ENCODE results near the gene ME3. TPM values are rescaled to one million over a fixed set of nuclear protein-coding genes. Genes with fewer than 3 reads are reported as not detected.
A peak's percentile ranks its signal among the peaks of the same experiment; 100 is the strongest.
"Not testable (repeated sequence)": the region's sequence is repeated elsewhere in the genome, so short reads cannot be mapped to it uniquely, and the experiment has no call there.

Gene ME3
- total RNA-seq, 5 donors from 2014 or later (not counting 1 experiment from before 2014, with no cell fraction given) = 2.2 to 5.0 (median 4.3) TPM

GRCh38 chr11:86548271-86548917, 124.0 kb downstream of the ME3 start:
- ATAC-seq (replicated peaks in 1 of 4) = no peak
- Histone ChIP-seq H3K4me3 (ENCODE audit: control insufficient read depth in 1 of 2, extremely low read depth in 1 of 2, low read length in 1 of 2) (no peak overlapping the region), H3K36me3 (ENCODE audit: control insufficient read depth in 2 of 2, extremely low read depth in 1 of 2, insufficient read depth in 1 of 2, low read length in 1 of 2) (no peaks in the 10 kb centered on the region), H3K27ac (ENCODE audit: low read length) (no peak overlapping the region), H3K9me3 (no peaks in the 10 kb centered on the region), H3K4me1 (ENCODE audit: control insufficient read depth in 1 of 2, extremely low read depth in 1 of 2, insufficient read depth in 2 of 2, low read length in 2 of 2) (no peaks in the 10 kb centered on the region), H3K27me3 (replicated peaks in 1 of 2; ENCODE audit: control insufficient read depth in 2 of 2, extremely low read depth in 1 of 2, insufficient read depth in 2 of 2, low read length in 1 of 2) (no peaks in the 10 kb centered on the region)
- Mint-ChIP-seq H3K9me3 (peaks cover 0 to 3% (median 0%) of the 10 kb centered on the region in 3 donors), H3K27me3 (no peaks in the 10 kb centered on the region), H3K4me3 (no peak overlapping the region), H3K27ac (no peak overlapping the region), H3K36me3 (no peaks in the 10 kb centered on the region), H3K4me1 (no peaks in the 10 kb centered on the region)
- CTCF ChIA-PET = no interaction called here
- 95% methylated on average over 4 of the region's 6 CpGs for WGBS (ENCODE audit: insufficient coverage)
- POLR2A ChIA-PET = no interaction called here
- no peak for DNase-seq

GRCh38 chr11:86547727-86548126, 124.7 kb downstream of the ME3 start:
- WGBS (ENCODE audit: insufficient coverage) = 100% methylated on average over 1 of the region's 2 CpGs
- ChIA-PET CTCF (no interaction called here), POLR2A (no interaction called here)
- Mint-ChIP-seq H3K36me3 (no peaks in the 10 kb centered on the region), H3K27me3 (no peaks in the 10 kb centered on the region), H3K4me3 (no peak overlapping the region), H3K27ac (no peak overlapping the region), H3K4me1 (no peaks in the 10 kb centered on the region), H3K9me3 (peaks cover 0 to 8% (median 0%) of the 10 kb centered on the region in 3 donors)
- no peaks in the 10 kb centered on the region for H3K27me3 ChIP-seq (replicated peaks in 1 of 2; ENCODE audit: control insufficient read depth in 2 of 2, extremely low read depth in 1 of 2, insufficient read depth in 2 of 2, low read length in 1 of 2)
- H3K4me1 ChIP-seq (ENCODE audit: control insufficient read depth in 1 of 2, extremely low read depth in 1 of 2, insufficient read depth in 2 of 2, low read length in 2 of 2) = no peaks in the 10 kb centered on the region
- no peak overlapping the region for H3K27ac ChIP-seq (ENCODE audit: low read length)
- ATAC-seq (replicated peaks in 1 of 4) (no peak), DNase-seq (no peak)
- no peaks in the 10 kb centered on the region for H3K9me3 ChIP-seq
- no peaks in the 10 kb centered on the region for H3K36me3 ChIP-seq (ENCODE audit: control insufficient read depth in 2 of 2, extremely low read depth in 1 of 2, insufficient read depth in 1 of 2, low read length in 1 of 2)
- no peak overlapping the region for H3K4me3 ChIP-seq (ENCODE audit: control insufficient read depth in 1 of 2, extremely low read depth in 1 of 2, low read length in 1 of 2)

GRCh38 chr11:86541299-86541698, 131.1 kb downstream of the ME3 start:
- POLR2A ChIA-PET; H3K36me3 ChIP-seq (ENCODE audit: control insufficient read depth in 2 of 2, extremely low read depth in 1 of 2, insufficient read depth in 1 of 2, low read length in 1 of 2); ATAC-seq (replicated peaks in 1 of 4); H3K4me1 Mint-ChIP-seq; H3K9me3 Mint-ChIP-seq; H3K27me3 Mint-ChIP-seq; H3K9me3 ChIP-seq; H3K27ac ChIP-seq (ENCODE audit: low read length); H3K27me3 ChIP-seq (replicated peaks in 1 of 2; ENCODE audit: control insufficient read depth in 2 of 2, extremely low read depth in 1 of 2, insufficient read depth in 2 of 2, low read length in 1 of 2); H3K4me3 ChIP-seq (ENCODE audit: control insufficient read depth in 1 of 2, extremely low read depth in 1 of 2, low read length in 1 of 2); H3K4me3 Mint-ChIP-seq; H3K36me3 Mint-ChIP-seq; CTCF ChIA-PET; H3K27ac Mint-ChIP-seq: not testable (repeated sequence)
- WGBS (ENCODE audit: insufficient coverage) = 100% methylated on average over 1 of the region's 3 CpGs
- peaks cover 0 to 11% of the 10 kb centered on the region in 2 experiments for H3K4me1 ChIP-seq (ENCODE audit: control insufficient read depth in 1 of 2, extremely low read depth in 1 of 2, insufficient read depth in 2 of 2, low read length in 2 of 2)
- DNase-seq = peak in 1 of 35 experiments; percentile 7

- H3K36me3 ChIP-seq (ENCODE audit: control insufficient read depth in 2 of 2, extremely low read depth in 1 of 2, insufficient read depth in 1 of 2, low read length in 1 of 2) = no peaks in the 10 kb centered on the region
- ChIA-PET CTCF (no interaction called here), POLR2A (no interaction called here)
- Mint-ChIP-seq H3K27me3 (no peaks in the 10 kb centered on the region), H3K27ac (no peak overlapping the region), H3K4me3 (no peak overlapping the region), H3K9me3 (peaks cover 0 to 7% (median 4%) of the 10 kb centered on the region in 3 donors), H3K4me1 (no peaks in the 10 kb centered on the region), H3K36me3 (no peaks in the 10 kb centered on the region)
- ATAC-seq (replicated peaks in 1 of 4) (no peak), DNase-seq (no peak)
- no peaks in the 10 kb centered on the region for H3K27me3 ChIP-seq (replicated peaks in 1 of 2; ENCODE audit: control insufficient read depth in 2 of 2, extremely low read depth in 1 of 2, insufficient read depth in 2 of 2, low read length in 1 of 2)
- no peak overlapping the region for H3K4me3 ChIP-seq (ENCODE audit: control insufficient read depth in 1 of 2, extremely low read depth in 1 of 2, low read length in 1 of 2)
- H3K27ac ChIP-seq (ENCODE audit: low read length) = no peak overlapping the region
- H3K4me1 ChIP-seq (ENCODE audit: control insufficient read depth in 1 of 2, extremely low read depth in 1 of 2, insufficient read depth in 2 of 2, low read length in 2 of 2) = peaks cover 0 to 11% of the 10 kb centered on the region in 2 experiments
- no peaks in the 10 kb centered on the region for H3K9me3 ChIP-seq
- 83% methylated on average over 1 of the region's 3 CpGs for WGBS (ENCODE audit: insufficient coverage)
These were observed 134.2 kb downstream of the ME3 start for GRCh38 chr11:86538223-86538548.

- no peaks in the 10 kb centered on the region for H3K27me3 Mint-ChIP-seq
- peaks cover 0 to 5% (median 4%) of the 10 kb centered on the region in 3 donors for H3K9me3 Mint-ChIP-seq
- Histone ChIP-seq H3K9me3 (no peaks in the 10 kb centered on the region), H3K27ac (ENCODE audit: low read length) (no peak overlapping the region), H3K36me3 (ENCODE audit: control insufficient read depth in 2 of 2, extremely low read depth in 1 of 2, insufficient read depth in 1 of 2, low read length in 1 of 2) (no peaks in the 10 kb centered on the region), H3K27me3 (replicated peaks in 1 of 2; ENCODE audit: control insufficient read depth in 2 of 2, extremely low read depth in 1 of 2, insufficient read depth in 2 of 2, low read length in 1 of 2) (no peaks in the 10 kb centered on the region), H3K4me3 (ENCODE audit: control insufficient read depth in 1 of 2, extremely low read depth in 1 of 2, low read length in 1 of 2) (no peak overlapping the region), H3K4me1 (ENCODE audit: control insufficient read depth in 1 of 2, extremely low read depth in 1 of 2, insufficient read depth in 2 of 2, low read length in 2 of 2) (peaks cover 0 to 11% of the 10 kb centered on the region in 2 experiments)
- ATAC-seq (replicated peaks in 1 of 4) (no peak), DNase-seq (no peak)
- no peaks in the 10 kb centered on the region for H3K4me1 Mint-ChIP-seq
- no peak overlapping the region for H3K4me3 Mint-ChIP-seq
- ChIA-PET POLR2A (no interaction called here), CTCF (no interaction called here)
- H3K36me3 Mint-ChIP-seq = no peaks in the 10 kb centered on the region
- no peak overlapping the region for H3K27ac Mint-ChIP-seq
These were observed 134.7 kb downstream of the ME3 start for GRCh38 chr11:86537541-86538222.

GRCh38 chr11:86535773-86536172, 136.6 kb downstream of the ME3 start:
- H3K4me3 Mint-ChIP-seq = no peak overlapping the region
- Histone ChIP-seq H3K4me3 (ENCODE audit: control insufficient read depth in 1 of 2, extremely low read depth in 1 of 2, low read length in 1 of 2) (no peak overlapping the region), H3K27me3 (replicated peaks in 1 of 2; ENCODE audit: control insufficient read depth in 2 of 2, extremely low read depth in 1 of 2, insufficient read depth in 2 of 2, low read length in 1 of 2) (no peaks in the 10 kb centered on the region), H3K27ac (ENCODE audit: low read length) (no peak overlapping the region), H3K36me3 (ENCODE audit: control insufficient read depth in 2 of 2, extremely low read depth in 1 of 2, insufficient read depth in 1 of 2, low read length in 1 of 2) (no peaks in the 10 kb centered on the region), H3K9me3 (no peaks in the 10 kb centered on the region), H3K4me1 (ENCODE audit: control insufficient read depth in 1 of 2, extremely low read depth in 1 of 2, insufficient read depth in 2 of 2, low read length in 2 of 2) (peaks cover 0 to 1% of the 10 kb centered on the region in 2 experiments)
- no peak overlapping the region for H3K27ac Mint-ChIP-seq
- no peaks in the 10 kb centered on the region for H3K27me3 Mint-ChIP-seq
- no peaks in the 10 kb centered on the region for H3K4me1 Mint-ChIP-seq
- ATAC-seq (replicated peaks in 1 of 4) = no peak
- ChIA-PET CTCF (interaction anchor here in 1 of 2 donors (0.6 kb wide), 1 partner anchor 46 kb away, joined by 3 read pairs; no protein-coding TSS in a partner anchor), POLR2A (interaction anchor here in 1 of 2 donors (0.7 kb wide), 1 partner anchor 22 kb away, joined by 3 read pairs; no protein-coding TSS in a partner anchor)
- H3K36me3 Mint-ChIP-seq = no peaks in the 10 kb centered on the region
- DNase-seq = no peak
- peaks cover 0 to 3% (median 0%) of the 10 kb centered on the region in 3 donors for H3K9me3 Mint-ChIP-seq

Measured in T-cell (primary cell).